ENCODE data around the gene RPL23.

- TF ChIP-seq LEF1 (IDR thresholded peaks at IDR 0.05; ENCODE audit: borderline replicate concordance) (no peak), SP1 (IDR thresholded peaks at IDR 0.05) (no peak), L3MBTL2 (conservative IDR thresholded peaks at IDR 0.05) (no peak)
Observed at GRCh38 chr17:38800237-38800760, 53.2 kb downstream of the RPL23 start.

Data from HEK293T (cell line).